Renal cortical epithelial cell (primary cell): ENCODE measurements around the gene MIGA2. TPM values are rescaled to one million over a fixed set of nuclear protein-coding genes. Genes with fewer than 3 reads are reported as not detected.

Experiments used
- DNase-seq: peaks from one replicate; pipeline ENCODE4 v3.0.0-alpha.2; 2011; ENCODE audit warnings: low read depth
- total RNA-seq: library from RNA; depleted of rRNA; stranded (reverse); fragments of >200 nt; gene quantifications from 2 replicates; pipeline ENCODE4 v1.2.3, GENCODE V29; 2014

The MIGA2 gene
- total RNA-seq, 1 donor from 2014 or later = 26.0 TPM

DNA sequence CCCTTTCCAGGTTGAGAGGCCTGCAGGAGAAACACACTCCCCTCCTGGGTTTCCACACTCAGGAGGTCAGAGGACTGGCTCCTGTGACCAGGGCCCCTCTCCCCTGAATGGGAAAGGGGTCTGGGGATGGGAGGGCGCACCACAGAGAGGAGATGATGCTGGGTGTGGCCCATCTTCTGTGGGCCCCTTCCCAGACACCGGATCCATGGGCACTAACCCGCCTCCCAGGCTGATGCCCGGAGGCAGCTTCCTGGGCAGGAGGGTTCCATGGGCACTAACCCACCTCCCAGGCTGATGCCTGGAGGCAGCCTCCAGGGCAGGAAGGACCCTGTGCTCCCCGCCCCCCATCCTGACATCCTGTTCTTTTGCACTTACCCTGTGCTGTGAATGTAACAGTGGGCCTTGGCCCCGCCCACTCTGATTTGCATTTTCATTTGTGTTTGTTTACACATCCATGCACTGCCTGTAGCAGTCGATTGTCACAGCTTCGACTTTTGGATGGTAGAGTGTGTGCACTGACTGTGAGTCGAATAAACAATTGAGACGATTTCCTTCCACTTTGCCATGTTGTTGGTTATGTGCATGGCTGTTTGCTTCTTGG, 35.2 kb downstream of the MIGA2 start:
- no peak for DNase-seq

DNA sequence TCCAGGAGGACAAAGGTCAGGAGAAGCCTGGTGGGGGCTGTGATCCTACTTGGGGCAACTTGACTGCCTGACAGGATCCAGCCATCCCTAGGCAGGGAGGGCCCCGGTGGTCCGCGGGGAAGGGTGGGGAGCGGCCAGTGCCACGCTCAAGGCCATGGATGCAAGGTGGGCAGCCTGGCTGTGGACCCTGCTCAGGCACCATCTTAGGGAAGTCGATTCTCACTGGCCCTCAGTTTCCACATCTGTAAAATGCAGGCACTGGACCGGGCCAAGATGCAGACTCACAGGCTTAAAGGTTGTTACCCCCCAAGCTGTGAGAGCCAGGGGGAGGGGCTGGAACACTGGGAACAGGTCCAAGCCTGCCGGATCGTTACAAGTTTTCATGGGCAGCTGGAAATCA, 35.7 kb downstream of the MIGA2 start:
- DNase-seq = no peak

DNA sequence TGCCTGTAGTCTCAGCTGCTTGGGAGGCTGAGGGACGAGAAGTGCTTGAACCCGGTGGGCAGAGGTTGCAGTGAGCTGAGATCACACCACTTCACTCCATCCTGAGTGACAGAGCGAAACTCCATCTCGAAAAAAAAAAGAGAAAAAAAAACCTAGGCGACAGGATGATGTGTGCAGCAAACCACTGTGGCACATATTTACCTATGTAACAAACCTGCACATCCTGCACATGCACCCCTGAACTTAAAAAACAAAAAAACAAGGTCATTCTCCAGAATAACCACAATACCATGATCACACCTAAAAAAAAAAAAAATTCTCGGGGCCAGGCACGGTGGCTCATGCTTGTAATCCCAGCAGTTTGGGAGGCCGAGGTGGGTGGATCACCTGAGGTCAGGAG, 37.0 kb downstream of the MIGA2 start:
- no peak for DNase-seq

DNA sequence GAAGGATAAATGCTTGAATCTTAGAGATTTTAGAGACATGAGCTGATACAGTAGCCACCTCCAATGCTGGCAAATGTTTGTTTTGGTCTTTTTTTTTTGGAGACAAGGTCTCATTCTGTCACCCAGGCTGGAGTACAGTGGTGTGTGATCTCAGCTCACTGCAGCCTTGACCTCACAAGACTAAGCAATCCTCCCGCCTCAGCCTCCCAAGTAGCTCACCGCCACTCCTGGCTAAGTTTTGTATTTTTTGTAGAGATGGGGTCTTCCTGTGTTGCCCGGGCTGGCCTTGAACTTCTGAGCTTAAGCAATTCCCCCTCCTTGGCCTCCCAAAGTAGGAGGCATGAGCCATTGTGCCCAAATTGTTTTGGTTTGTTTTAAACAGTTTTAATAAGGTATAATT, 37.7 kb downstream of the MIGA2 start:
- no peak for DNase-seq

DNA sequence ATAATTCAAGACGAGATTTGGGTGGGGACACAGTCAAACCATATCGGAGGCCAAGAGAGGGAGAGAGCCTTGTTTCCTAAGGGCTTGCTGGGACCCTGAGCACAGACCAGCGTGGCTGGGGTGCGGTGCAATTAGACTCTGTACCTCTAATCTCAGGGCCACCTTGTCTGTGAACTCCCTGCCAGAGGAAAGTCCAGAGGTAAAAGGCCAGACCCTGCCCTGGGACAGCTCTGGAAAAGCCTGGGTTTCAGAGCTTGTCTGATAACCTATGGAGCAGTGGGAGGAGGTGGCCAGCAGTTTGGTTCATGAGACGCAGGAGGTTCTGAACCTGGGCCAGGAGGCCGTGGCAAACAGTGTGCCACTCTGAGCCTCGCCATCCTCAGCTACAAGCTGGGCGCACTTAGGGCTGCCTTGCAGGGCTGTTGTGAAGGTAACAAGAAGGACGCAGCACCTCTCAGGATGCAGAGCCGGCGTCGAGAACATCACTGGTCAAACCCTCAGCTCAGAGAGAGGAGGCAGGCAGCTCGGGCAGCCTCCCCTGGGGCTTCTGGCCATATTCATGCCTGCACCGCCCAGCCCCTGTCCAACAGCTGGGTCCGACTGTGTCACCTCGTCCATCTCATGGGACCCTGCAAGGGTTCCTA, 39.7 kb downstream of the MIGA2 start:
- no peak for DNase-seq

DNA sequence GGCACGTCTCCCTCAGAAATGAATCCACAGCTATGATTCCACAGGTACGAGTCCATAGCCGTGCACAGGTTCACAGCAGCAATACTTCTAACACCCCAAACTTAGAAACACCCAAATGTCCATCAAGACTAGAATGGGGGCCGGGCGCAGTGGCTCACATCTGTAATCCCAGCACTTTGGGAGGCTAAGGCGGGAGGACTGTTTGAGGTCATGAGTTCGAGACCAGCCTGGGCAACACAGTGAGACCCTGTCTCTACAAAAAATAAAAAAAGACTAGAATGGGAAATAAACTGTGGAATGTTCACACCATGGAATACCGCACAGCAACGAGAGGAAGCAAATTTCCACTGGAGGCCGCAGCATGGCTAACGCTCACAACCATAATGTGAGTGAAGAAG, 40.2 kb downstream of the MIGA2 start:
- DNase-seq = no peak

DNA sequence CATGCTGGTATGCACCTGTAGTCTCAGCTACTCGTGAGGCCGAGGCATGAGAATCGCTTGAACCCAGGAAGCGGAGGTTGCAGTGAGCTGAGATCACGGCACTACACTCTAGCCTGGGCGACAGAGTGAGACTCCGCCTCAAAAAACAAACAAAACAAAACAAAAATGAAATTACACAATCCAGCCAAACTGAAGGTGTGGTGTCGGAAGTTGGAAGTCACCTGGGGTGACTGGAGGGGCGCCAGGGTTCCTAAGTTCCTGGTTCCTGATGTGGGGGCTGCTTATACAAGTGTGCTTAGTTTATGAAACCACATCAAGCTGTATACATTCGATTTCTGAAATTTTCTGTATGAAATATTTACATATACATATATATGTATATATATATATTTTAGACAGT, 40.8 kb downstream of the MIGA2 start:
- DNase-seq = no peak

DNA sequence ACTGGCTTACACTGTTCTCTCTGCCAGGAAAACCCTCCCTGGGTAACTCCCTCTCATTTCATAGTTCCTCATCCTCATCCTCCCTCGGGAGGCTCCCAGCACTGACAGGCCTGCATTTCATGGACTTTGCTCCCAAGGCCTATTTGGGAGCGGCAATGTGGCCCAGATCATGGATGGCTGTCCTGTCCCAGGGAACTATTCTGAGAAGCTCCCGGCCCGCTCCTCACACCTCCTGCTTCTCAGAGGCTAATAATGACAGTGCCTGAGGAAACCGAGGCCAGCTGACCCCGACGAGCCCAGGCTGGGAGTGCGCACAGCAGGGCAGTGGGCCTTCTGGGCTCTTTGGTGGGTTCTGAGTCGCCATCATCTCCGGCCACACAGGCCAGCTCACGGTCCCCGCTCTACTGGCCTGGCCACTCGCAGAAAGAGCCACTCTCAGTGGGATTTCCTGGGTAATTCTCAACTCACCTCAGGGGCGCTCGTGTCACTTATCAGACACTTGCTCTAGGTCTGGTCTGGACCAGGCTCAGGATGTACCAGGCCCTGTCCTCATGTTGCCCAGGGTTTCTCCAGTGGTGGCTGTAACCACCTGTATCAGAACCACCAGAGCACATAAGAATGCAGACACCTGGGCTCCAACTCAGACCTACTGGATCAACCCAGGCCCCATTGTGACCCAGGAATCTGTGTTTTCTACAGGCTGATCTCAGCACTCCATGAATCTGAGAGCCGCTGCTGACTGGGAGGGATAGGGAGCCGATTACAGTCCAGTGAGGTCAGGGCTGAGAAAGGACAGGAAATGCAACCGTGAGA, 42.5 kb downstream of the MIGA2 start:
- DNase-seq = no peak

DNA sequence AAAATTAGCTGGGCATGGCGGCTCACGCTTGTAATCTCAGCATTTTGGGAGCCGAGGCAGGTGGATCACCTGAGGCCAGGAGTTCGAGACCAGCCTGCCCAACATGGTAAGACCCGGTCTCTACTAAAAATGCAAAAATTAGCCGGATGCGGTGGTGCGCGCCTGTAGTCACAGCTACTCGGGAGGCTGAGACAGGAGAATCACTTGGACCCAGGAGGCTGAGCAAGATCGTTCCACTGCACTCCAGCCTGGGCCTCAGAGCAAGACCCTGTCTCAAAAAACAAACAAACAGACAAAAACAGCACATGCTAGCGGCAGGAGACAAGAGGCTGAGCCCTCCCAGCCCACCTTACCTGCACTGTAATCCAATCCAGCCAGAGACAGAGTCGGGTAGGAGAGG, 43.4 kb downstream of the MIGA2 start:
- no peak for DNase-seq

DNA sequence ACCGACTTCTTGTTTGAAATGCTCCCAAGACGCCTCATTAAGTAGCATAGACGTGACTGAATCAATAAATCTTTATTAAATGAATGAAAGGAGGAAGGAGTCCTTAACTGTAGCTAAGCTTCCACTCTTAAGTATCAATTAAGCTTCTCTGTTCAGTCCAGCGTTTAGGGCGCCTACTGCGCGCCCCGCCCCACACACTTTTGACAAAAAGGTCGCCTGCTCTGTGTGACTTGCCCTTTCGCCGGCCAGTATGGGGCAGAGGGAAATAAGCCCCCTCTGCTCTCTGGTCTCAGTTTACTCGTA, 43.8 kb downstream of the MIGA2 start:
- no peak for DNase-seq

DNA sequence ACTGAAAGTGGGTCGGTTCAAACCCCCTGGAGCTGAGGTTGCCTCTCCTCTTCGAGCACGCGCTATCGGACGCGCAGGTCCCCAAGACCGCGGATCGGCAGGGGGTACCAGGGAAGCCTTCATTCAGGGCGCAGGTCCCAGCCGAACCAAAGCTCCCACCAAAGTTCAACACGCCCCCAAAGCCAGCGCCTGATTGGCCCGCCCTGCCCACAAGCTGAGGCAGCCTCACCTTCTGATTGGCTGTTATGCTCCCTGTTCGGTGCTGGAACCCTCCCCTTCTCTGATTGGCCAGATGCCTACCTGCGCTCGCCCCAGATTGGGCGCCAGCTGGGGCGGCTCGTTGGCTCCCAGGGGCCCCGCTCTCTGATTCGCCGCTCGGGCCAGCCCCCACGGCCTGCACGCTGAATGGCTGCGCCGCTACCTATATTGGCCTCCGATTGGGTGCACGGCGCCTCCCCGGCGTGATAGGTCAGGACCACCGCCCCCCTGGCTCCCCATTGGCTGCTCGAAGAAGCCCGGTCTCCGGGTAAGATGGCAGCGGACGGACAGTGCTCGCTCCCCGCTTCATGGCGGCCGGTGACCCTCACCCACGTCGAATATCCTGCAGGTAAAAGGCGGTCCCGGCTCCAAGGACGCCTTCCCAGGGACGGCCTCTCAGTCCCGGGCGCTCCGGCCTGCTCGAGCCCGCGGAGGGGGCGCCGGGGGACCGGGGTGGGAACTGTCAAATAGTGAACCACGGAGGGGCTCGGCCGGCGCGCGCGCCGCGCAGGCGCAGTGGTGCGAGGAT, 44.4 kb downstream of the MIGA2 start, which contains the start of gene DOLPP1:
DOLPP1 (plus strand) TSS at position 511 of the 787 bp plus-strand sequence; CDS start at position 532, 21 bp downstream.
- peak; percentile 94 for DNase-seq

DNA sequence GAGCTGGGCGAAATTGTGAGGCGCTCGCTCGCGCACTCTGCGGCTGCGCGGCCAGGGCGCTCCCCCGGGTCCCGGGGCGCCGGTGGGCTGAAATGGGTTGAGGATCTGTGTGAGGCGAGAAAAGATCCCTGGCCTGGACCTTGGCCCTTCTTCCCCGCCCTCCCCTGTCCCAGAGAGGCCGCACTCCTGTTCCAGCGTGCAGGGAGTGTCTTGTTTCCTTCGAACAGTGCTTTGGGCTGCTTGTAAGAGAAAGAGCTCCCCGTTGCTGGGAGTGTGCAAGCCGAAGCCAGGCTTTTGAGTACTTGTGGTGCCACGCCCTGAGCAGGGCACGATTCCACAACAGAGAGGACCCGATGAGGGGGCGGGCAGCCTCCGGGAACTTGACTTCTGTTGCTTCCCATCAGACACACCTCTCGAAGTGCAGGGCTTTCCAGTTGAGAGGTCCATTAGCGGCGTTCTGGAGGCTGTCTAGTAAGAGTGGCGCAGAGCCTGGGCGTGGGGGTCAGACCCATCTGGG, 45.0 kb downstream of the MIGA2 start:
- peak; percentile 13 for DNase-seq

DNA sequence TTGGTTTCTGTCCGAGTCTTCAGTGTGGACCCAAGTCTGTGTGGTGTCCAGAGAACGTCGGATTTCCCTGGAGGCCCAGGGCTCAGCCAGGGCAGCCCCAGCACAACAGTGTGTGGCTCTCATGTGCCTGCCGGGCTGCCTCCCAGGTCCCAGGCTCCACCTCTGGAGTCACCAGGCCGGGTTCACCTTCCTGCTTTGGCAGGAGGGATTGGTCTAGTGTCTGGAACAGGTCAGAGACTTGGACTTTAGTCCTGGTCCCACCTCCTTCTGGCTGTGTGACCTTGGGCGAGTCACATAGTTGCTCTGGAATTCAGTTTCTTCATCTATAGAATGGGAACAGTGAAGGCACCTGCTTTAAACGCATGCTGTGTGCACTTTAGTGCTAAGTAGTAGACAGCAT, 47.7 kb downstream of the MIGA2 start:
- no peak for DNase-seq

DNA sequence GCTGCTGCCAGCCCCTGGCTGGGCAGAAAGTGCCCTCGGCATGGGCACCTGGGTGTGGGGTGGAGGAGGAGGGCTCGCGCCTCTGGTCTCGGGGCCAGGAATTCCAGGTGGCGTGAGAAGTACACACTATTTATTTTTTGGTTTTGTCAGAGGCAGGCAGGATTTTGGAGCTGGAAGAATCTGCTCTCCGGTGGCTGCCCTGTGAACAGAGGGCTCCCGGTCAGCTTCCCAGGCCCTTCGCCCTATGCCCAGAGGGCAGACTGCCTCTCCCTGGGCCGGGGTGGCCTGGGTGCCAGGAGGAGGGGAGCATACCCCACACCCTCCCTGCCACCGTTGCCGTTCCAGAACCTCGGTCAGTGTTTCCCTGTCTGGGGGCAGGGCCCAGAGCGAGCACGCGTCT, 52.8 kb downstream of the MIGA2 start:
- no peak for DNase-seq

DNA sequence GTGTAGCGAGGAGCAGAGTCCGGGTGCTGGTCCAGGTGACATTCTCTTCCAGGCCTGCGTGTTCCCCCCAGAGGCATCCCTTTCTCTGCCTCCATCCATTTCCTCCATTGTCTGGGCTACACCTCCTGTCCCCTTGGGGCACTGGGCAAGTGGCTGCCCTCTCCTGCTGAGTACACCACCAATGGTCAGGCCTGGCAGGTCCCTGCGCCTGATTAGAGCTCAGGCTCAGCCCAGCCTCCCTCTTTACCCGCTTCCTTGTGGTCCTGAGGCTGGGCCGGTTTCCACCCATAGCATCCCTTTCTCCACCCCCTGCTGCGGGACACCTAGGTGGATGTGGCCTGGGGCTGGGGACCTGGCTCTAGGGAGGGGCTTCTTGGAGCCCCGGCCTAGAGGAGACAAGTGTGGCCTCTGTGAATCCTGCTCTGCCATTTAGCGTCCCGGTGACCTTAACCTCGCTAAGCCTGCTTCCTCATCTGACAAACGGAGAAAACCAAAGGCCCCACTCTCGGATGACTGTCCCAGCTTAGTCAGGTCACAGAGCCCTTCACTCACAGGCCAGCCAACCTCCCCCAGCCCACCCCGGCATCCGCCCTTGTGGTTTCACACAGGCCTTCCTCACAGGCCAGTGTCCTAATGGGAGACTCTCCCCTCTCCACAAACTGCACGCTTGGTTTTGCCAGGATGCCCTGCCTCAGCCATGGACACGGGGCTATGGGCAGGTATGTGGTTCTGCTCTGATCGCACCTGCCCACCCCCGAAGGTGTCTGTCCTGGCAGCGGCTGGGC, 57.4 kb downstream of the MIGA2 start:
- no peak for DNase-seq

DNA sequence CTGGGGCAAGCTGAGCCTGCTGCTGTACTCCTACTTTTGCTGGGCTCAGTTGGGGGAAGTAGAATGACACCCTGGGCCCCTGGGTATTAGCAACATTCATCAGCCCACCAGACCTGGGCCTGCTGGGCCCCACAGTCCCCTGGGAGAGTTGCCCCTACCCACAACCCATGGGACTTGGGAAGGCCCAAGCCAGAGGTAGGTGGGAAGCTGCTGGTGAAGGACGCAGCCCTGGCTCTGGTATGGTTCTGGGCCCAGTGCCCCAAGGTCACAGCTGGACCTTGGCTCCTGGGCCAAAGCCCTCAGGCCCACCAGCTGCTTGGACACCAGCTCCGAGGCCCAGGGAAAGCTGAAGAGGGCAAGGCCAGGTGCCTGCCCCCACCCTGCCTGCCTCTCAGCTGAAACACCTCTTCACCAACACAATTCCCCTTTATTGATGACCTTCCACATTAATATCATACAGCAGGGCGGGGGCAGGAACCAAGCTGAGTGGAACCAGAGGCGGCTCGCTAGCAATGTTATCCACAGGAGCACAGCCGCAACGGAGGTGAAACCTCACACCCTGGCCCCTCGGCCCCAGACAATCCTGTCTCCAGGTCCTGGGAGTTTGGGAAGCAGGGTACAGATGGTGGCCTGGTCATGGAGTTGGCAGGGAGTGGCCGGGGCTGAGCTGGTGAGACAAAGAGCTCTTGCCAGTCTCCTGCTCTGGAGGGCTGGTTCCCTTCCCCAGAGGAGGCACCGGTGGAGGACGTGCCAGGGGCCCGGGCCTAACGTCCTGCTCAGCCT, 58.2 kb downstream of the MIGA2 start:
- no peak for DNase-seq

DNA sequence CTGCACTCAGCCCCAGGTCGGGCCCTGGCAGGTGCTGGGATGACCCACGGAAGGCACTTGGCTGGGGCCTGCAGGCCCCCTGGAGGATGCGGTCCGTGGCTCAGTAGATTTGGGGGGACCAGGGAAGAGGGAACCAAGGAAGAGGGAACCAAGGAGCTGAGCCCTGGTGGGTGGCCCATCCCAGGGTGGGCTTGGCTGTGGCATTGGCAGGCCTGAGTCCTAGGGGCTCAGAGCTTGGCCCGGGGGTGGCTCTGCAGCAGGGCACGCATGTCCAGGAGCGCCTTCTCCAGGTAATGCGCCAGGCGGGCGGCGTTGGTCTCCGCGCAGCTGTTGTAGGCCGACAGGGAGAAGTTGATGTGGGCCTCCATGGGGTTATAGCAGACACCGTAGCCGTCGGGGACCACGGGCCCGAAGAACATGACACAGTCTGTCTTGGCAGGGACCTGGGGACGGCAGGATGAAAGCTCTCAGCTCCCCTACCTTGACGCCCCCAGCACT, 58.8 kb downstream of the MIGA2 start:
- no peak for DNase-seq

DNA sequence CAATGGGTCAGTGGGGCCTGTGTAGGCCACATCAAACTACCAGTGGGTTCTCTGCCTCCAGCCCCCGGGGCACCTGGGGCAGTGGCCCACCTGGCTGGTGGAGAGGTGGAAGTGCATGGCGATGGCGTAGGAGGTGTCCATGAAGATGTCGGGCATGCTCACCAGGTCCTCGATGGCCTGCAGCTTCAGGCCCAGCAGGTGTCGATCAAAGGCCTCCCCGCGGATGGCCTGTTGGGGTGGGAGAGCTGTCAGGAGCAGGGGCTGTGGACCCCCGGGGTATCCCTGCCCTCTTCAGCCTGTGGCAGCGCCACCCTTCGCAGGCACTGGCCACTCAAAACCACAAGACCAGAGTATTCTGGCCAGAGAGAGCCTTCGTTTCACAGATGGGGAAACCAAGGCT, 59.5 kb downstream of the MIGA2 start:
- no peak for DNase-seq

DNA sequence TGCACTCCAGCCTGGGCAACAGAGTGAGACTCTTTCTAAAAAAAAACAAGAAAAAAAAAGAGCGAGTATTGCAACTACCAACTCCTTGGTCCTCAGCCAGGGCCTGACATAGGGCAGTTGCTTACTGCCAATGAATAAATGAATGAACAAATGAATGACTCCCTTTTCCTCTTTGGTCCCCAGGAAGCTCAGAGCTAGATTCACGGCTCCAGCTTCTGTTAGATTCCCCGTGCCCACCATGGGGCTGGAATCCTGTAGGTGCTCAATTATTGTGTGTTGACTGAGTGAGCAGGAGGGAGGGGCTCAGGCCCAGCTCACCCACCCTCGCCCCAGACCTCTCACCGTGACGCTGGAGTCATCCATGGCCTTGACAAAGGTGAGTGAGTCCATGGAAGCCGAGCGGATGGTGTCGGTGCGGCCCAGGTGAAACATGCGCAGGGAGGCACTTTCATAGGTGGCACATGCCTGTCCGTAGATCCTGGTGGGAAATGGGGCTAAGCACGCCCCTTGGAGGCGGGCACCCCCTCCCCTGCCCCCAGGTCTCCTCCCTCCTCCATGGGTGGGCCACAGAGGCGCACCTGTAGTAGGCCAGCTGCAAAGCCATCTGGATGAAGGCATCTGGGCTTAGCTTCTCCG, 61.4 kb downstream of the MIGA2 start:
- no peak for DNase-seq

DNA sequence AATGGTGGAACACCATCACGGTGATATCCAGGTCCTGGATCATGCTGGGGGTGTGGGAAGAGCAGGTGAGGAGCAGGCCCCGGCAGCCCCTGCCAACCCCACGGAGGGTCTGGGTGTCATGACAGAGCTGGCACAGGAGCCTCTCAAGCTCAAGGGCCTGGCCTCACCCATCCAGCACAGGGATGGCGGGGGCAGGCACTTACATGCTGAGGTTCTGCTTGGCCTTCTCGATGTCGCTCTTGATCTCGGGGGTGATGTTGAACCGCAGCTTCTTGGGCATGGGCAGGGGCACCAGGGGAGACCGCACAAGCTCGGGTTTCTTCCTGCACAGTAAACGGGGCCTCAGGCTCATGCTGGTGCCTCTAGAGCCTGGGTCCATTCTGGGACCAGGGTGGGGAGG, 61.9 kb downstream of the MIGA2 start:
- DNase-seq = no peak
